ENCODE data around the gene SLC23A2. TPM values are rescaled to one million over a fixed set of nuclear protein-coding genes. Genes with fewer than 3 reads are reported as not detected.

Gene SLC23A2
- total RNA-seq, 1 donor from 2014 or later: 20.8 TPM

GRCh38 chr20:4887586-4887985, 113.7 kb downstream of the SLC23A2 start:
- peaks cover 12% of the 10 kb centered on the region for H3K4me1 Mint-ChIP-seq (ENCODE audit: low read depth, unreplicated experiment)
- H3K9ac ChIP-seq (ENCODE audit: low read length): no peak overlapping the region
- H3K36me3 Mint-ChIP-seq (ENCODE audit: low read depth, unreplicated experiment): peaks cover 5% of the 10 kb centered on the region
- no peak overlapping the region for H2AFZ ChIP-seq (ENCODE audit: low read depth, low read length)
- H3K4me1 ChIP-seq (ENCODE audit: insufficient read depth, low read length): no peaks in the 10 kb centered on the region
- no peaks in the 10 kb centered on the region for H3K27me3 Mint-ChIP-seq (ENCODE audit: low read depth, unreplicated experiment)
- H3K4me2 ChIP-seq (ENCODE audit: low read length): no peak overlapping the region
- no peaks in the 10 kb centered on the region for H3K79me2 ChIP-seq (ENCODE audit: insufficient read depth, low read length)
- no peak overlapping the region for H3K27ac ChIP-seq (ENCODE audit: low read depth, low read length)
- no peak for TF ChIP-seq CTCF (IDR thresholded peaks at IDR 0.05; ENCODE audit: insufficient read depth, low read depth, low read length)
- TF ChIP-seq EZH2 (IDR thresholded peaks at IDR 0.05; ENCODE audit: insufficient read depth, low read length): no peak
- DNase-seq (ENCODE audit: low read depth) (no peak), FAIRE-seq (no peak)
- H3K9me3 ChIP-seq (ENCODE audit: insufficient read depth, low read depth, low read length): no peaks in the 10 kb centered on the region
- H3K4me3 Mint-ChIP-seq (ENCODE audit: unreplicated experiment): no peak overlapping the region
- H3K27ac Mint-ChIP-seq (ENCODE audit: unreplicated experiment): no peak overlapping the region
- H3K9me3 Mint-ChIP-seq (ENCODE audit: unreplicated experiment): no peaks in the 10 kb centered on the region
- H3K36me3 ChIP-seq (ENCODE audit: insufficient read depth, low read length): no peaks in the 10 kb centered on the region
- no peaks in the 10 kb centered on the region for H3K27me3 ChIP-seq (ENCODE audit: insufficient read depth, low read length)
- no peak overlapping the region for H3K4me3 ChIP-seq (ENCODE audit: insufficient read depth, low read depth, low read length)
- no peaks in the 10 kb centered on the region for H4K20me1 ChIP-seq (ENCODE audit: insufficient read depth, low read length)

- Mint-ChIP-seq H3K36me3 (ENCODE audit: low read depth, unreplicated experiment) (peaks cover 5% of the 10 kb centered on the region), H3K4me3 (ENCODE audit: unreplicated experiment) (no peak overlapping the region), H3K27me3 (ENCODE audit: low read depth, unreplicated experiment) (no peaks in the 10 kb centered on the region), H3K27ac (ENCODE audit: unreplicated experiment) (no peak overlapping the region), H3K4me1 (ENCODE audit: low read depth, unreplicated experiment) (peaks cover 12% of the 10 kb centered on the region), H3K9me3 (ENCODE audit: unreplicated experiment) (no peaks in the 10 kb centered on the region)
- Histone ChIP-seq H3K4me3 (ENCODE audit: insufficient read depth, low read depth, low read length) (no peak overlapping the region), H4K20me1 (ENCODE audit: insufficient read depth, low read length) (no peaks in the 10 kb centered on the region), H3K4me2 (ENCODE audit: low read length) (no peak overlapping the region), H3K79me2 (ENCODE audit: insufficient read depth, low read length) (no peaks in the 10 kb centered on the region), H3K9ac (ENCODE audit: low read length) (no peak overlapping the region), H3K36me3 (ENCODE audit: insufficient read depth, low read length) (no peaks in the 10 kb centered on the region), H3K9me3 (ENCODE audit: insufficient read depth, low read depth, low read length) (no peaks in the 10 kb centered on the region), H3K27me3 (ENCODE audit: insufficient read depth, low read length) (no peaks in the 10 kb centered on the region), H3K4me1 (ENCODE audit: insufficient read depth, low read length) (no peaks in the 10 kb centered on the region), H2AFZ (ENCODE audit: low read depth, low read length) (no peak overlapping the region), H3K27ac (ENCODE audit: low read depth, low read length) (no peak overlapping the region)
- DNase-seq (ENCODE audit: low read depth) (no peak), FAIRE-seq (no peak)
- TF ChIP-seq EZH2 (IDR thresholded peaks at IDR 0.05; ENCODE audit: insufficient read depth, low read length) (no peak), CTCF (IDR thresholded peaks at IDR 0.05; ENCODE audit: insufficient read depth, low read depth, low read length) (no peak)
Measured at GRCh38 chr20:4886771-4887527, 114.4 kb downstream of the SLC23A2 start.

DNA sequence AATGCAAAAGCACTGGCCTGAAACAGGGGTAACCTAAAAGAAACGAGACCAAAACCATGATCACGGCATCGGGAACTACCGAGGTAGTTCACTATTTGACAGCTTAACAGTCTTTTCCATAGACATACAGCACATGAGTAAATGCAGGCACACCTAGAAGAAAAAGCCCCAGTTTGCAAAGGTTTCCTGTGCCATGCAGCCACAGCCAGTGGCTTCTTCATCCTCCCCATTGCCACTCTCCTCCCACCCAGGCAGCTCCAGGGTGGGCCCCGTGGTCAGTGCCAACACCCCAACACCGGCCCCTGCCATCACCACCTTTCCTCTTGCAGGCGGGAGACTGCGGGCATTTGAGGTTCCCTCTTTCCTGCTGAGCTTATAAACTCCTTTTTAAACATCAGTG, 115.4 kb downstream of the SLC23A2 start:
- Mint-ChIP-seq H3K4me3 (ENCODE audit: unreplicated experiment) (no peak overlapping the region), H3K27ac (ENCODE audit: unreplicated experiment) (no peak overlapping the region), H3K27me3 (ENCODE audit: low read depth, unreplicated experiment) (no peaks in the 10 kb centered on the region), H3K4me1 (ENCODE audit: low read depth, unreplicated experiment) (peaks cover 8% of the 10 kb centered on the region), H3K36me3 (ENCODE audit: low read depth, unreplicated experiment) (peaks cover 5% of the 10 kb centered on the region), H3K9me3 (ENCODE audit: unreplicated experiment) (no peaks in the 10 kb centered on the region)
- DNase-seq (ENCODE audit: low read depth) (no peak), FAIRE-seq (no peak)
- H3K9me3 ChIP-seq (ENCODE audit: insufficient read depth, low read depth, low read length): no peaks in the 10 kb centered on the region
- H3K4me1 ChIP-seq (ENCODE audit: insufficient read depth, low read length): no peaks in the 10 kb centered on the region
- H4K20me1 ChIP-seq (ENCODE audit: insufficient read depth, low read length): no peaks in the 10 kb centered on the region
- no peak overlapping the region for H2AFZ ChIP-seq (ENCODE audit: low read depth, low read length)
- H3K27ac ChIP-seq (ENCODE audit: low read depth, low read length): no peak overlapping the region
- TF ChIP-seq EZH2 (IDR thresholded peaks at IDR 0.05; ENCODE audit: insufficient read depth, low read length) (no peak), CTCF (IDR thresholded peaks at IDR 0.05; ENCODE audit: insufficient read depth, low read depth, low read length) (no peak)
- H3K27me3 ChIP-seq (ENCODE audit: insufficient read depth, low read length): no peaks in the 10 kb centered on the region
- no peaks in the 10 kb centered on the region for H3K36me3 ChIP-seq (ENCODE audit: insufficient read depth, low read length)
- no peaks in the 10 kb centered on the region for H3K79me2 ChIP-seq (ENCODE audit: insufficient read depth, low read length)
- no peak overlapping the region for H3K9ac ChIP-seq (ENCODE audit: low read length)
- no peak overlapping the region for H3K4me2 ChIP-seq (ENCODE audit: low read length)
- H3K4me3 ChIP-seq (ENCODE audit: insufficient read depth, low read depth, low read length): no peak overlapping the region

Measured in astrocyte (in vitro differentiated cells and primary cell).